GM23248 (cell line): Measurements from ENCODE around the gene PRICKLE1.

Source experiments
- EZH2 ChIP-seq: fragments of 200-600 bp; sonication (generic); IDR thresholded peaks from 2 replicates; pipeline ENCODE4 v1.6.1; 2018; ENCODE audit warnings: antibody characterized with exemption, mild to moderate bottlenecking; ENCODE audit not compliant: insufficient read depth, poor library complexity, severe bottlenecking
- EZH2phosphoT487 ChIP-seq: fragments of 200-600 bp; sonication (generic); IDR thresholded peaks from 2 replicates; pipeline ENCODE4 v1.6.1; 2018; ENCODE audit warnings: antibody characterized with exemption, moderate library complexity, mild to moderate bottlenecking, low read depth; ENCODE audit not compliant: insufficient read depth

DNA sequence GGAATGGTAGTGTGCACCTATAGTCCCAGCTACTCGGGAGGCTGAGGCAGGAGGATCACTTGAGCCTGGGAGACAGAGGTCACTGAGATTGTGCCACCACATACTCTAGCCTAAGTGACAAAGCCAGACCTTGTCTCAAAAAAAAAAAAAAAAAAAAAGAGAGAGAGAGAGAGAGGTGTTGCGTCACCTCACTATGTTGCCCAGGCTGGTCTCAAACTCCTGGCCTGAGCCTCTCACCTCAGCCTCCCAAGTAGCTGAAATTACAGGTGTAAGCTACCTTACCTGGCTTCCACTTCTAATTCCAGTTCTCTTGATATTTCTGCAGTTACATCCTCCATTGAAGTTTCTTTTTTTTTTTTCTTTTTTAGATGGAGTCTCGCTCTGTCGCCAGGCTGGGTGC is 94.3 kb downstream of the PRICKLE1 start:
- no peak for TF ChIP-seq EZH2
- no peak for TF ChIP-seq EZH2phosphoT487
